Measurements from ENCODE around the gene CRYBA4.

CRYBA4 gene

GRCh38 chr22:26663374-26663923 lies 41.7 kb downstream of the CRYBA4 start:
- no peak for TF ChIP-seq CTCF (conservative IDR thresholded peaks at IDR 0.05)
- no peak overlapping the region for H3K27ac ChIP-seq

GRCh38 chr22:26665813-26666231 lies 44.1 kb downstream of the CRYBA4 start:
- TF ChIP-seq CTCF (conservative IDR thresholded peaks at IDR 0.05): peak; percentile 41
- no peak overlapping the region for H3K27ac ChIP-seq

- TF ChIP-seq CTCF (conservative IDR thresholded peaks at IDR 0.05): no peak
- no peak overlapping the region for H3K27ac ChIP-seq
Observed at GRCh38 chr22:26667140-26667539, 45.4 kb downstream of the CRYBA4 start.

- no peak for TF ChIP-seq CTCF (conservative IDR thresholded peaks at IDR 0.05)
Observed at GRCh38 chr22:26669060-26669481, 47.3 kb downstream of the CRYBA4 start.

GRCh38 chr22:26670459-26670858 lies 48.7 kb downstream of the CRYBA4 start:
- H3K27ac ChIP-seq: no peak overlapping the region

More at GRCh38 chr22:26669060-26669481, 47.3 kb downstream of the CRYBA4 start:
- no peak overlapping the region for H3K27ac ChIP-seq

GRCh38 chr22:26671317-26672059 lies 49.7 kb downstream of the CRYBA4 start:
- H3K27ac ChIP-seq: peak overlapping the region; percentile 93
- TF ChIP-seq CTCF (conservative IDR thresholded peaks at IDR 0.05): no peak

More at GRCh38 chr22:26670459-26670858, 48.7 kb downstream of the CRYBA4 start:
- TF ChIP-seq CTCF (conservative IDR thresholded peaks at IDR 0.05): no peak

- peak overlapping the region; percentile 93 for H3K27ac ChIP-seq
- TF ChIP-seq CTCF (conservative IDR thresholded peaks at IDR 0.05): no peak
Observed at GRCh38 chr22:26672060-26672471, 50.3 kb downstream of the CRYBA4 start.
